Mononuclear cell (primary cell): Measurements from ENCODE around the gene LPO. TPM values are rescaled to one million over a fixed set of nuclear protein-coding genes. Genes with fewer than 3 reads are reported as not detected.

ENCODE experiments used
- H3K27me3 ChIP-seq: 2 replicates; pipeline ENCODE4 v1.6.0; 2011; ENCODE audit warnings: low read length, control low read depth; ENCODE audit not compliant: insufficient read depth
- H3K4me1 ChIP-seq: 2 replicates; pipeline ENCODE4 v1.5.1; 2011; ENCODE audit warnings: mild to moderate bottlenecking, low read length, control low read depth; ENCODE audit not compliant: insufficient read depth
- H3K4me3 ChIP-seq: 2 replicates; pipeline ENCODE4 v1.5.1; 2011; ENCODE audit warnings: mild to moderate bottlenecking, low read length, moderate library complexity
- H3K9me3 ChIP-seq: 2 replicates; pipeline ENCODE4 v1.5.1; 2011; ENCODE audit warnings: low read depth, mild to moderate bottlenecking, control low read depth, low read length
- total RNA-seq: library from RNA; depleted of rRNA; stranded (reverse); fragments of >200 nt; gene quantifications from one replicate; pipeline ENCODE4 v1.2.3, GENCODE V29; 2012

Gene LPO
- total RNA-seq, 1 donor = not detected

DNA sequence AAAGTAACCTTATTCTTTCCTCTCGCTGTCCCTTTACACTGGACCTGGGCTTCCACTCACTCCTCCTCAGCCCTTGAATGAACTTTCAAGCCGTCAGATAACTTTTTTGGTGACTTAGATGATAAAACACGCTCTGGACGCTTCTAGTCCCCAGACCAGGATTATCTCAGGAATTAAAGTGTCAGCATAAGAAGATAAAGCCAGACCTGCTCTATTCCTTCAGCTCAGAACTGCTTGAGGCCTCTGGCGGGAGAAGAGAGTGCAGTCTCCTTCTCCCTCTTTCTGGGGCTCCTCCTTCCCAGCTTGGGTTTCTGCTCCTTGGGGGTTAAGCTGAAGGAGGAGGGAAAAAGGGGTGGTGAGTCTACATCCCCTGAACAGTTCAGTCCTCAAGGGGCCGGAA, 6.6 kb downstream of the LPO start:
- Histone ChIP-seq H3K9me3 (no peaks in the 10 kb centered on the region), H3K4me1 (peaks cover 21% of the 10 kb centered on the region), H3K4me3 (no peak overlapping the region), H3K27me3 (peaks cover 20% of the 10 kb centered on the region)

DNA sequence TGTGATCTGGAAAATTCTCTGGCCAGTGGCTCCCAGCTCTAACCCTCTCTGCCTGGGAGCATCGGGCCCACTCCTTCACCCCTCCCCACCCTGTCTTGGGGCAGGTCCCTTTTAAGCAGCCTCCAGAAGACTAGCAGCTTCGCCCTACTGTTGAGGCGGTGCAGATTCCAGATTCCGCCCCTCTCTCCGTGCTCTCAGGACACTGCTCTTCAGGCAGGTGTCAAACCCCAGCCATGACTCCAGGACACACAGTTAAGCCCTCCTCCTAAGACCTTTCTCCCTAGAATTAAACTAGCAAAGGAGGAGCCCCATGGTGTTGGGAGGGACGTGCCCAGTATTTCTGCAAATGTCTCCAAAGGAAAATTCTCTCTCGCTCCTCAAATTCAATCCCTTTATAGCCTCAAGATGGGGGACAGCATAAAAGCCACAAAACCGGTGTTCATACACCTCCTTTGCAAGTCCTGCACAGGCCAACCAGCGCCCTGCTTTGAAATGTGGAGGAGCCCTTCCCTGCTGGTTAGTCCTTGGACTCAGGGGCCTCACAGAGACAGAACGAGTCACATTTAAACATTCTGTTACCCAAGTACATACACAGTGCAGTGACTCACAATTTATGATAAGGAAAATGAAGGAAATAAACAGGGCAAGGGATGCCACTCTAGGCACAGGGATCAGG, 7.2 kb downstream of the LPO start:
- Histone ChIP-seq H3K9me3 (no peaks in the 10 kb centered on the region), H3K4me3 (no peak overlapping the region), H3K27me3 (peaks cover 22% of the 10 kb centered on the region), H3K4me1 (peaks cover 23% of the 10 kb centered on the region)

DNA sequence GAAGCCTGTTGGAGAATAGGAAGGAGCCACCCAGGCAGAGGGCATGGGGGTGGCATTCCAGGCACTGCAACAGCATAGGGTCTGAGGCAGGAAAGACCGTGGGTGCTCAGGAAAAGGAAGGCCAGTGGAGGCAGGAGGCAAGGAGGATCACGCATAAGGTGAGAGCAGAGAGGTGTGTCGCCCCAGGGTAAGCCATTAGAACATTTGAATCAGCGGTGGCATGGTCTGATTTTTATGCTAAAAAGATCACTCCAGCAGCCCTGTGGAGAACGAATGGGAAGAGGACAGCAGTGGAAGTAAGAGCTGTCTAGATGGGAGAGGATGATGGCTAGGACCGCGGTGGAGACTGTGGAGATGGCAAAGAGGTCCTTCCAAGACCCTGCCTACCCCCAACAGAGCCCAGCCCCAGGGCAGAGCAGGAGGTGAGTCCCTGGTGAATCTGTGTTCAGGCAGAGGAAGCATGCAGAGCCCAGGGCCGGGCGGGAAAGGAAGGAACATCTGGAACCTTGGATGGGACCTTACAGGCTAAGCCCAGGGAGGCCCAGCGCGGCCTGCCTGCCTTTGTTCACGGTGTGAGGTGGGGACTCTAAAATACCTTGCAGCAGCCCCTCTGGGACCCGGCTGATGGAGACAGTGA, 7.8 kb downstream of the LPO start:
- Histone ChIP-seq H3K9me3 (no peaks in the 10 kb centered on the region), H3K4me1 (peaks cover 23% of the 10 kb centered on the region), H3K27me3 (peaks cover 22% of the 10 kb centered on the region), H3K4me3 (no peak overlapping the region)

DNA sequence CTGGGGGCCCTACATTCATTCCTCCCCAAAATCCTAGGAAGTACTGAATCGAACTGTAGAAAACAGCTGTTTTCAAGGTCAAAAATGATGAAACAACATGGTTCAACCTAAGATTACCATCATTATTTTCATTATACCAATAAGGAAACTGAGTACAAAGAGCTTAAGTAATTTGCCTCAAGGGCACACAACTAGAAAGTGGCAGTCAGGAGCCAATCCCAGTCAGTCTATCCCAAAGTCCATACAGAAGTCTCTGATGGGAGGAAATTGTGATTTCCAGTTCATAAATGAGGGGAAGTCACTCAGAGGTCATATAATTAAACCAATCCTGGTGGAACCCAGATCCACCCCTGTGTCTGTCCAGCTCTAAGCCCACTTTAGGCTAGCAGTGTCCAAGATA, 8.4 kb downstream of the LPO start:
- Histone ChIP-seq H3K4me3 (no peak overlapping the region), H3K27me3 (peaks cover 22% of the 10 kb centered on the region), H3K9me3 (no peaks in the 10 kb centered on the region)

DNA sequence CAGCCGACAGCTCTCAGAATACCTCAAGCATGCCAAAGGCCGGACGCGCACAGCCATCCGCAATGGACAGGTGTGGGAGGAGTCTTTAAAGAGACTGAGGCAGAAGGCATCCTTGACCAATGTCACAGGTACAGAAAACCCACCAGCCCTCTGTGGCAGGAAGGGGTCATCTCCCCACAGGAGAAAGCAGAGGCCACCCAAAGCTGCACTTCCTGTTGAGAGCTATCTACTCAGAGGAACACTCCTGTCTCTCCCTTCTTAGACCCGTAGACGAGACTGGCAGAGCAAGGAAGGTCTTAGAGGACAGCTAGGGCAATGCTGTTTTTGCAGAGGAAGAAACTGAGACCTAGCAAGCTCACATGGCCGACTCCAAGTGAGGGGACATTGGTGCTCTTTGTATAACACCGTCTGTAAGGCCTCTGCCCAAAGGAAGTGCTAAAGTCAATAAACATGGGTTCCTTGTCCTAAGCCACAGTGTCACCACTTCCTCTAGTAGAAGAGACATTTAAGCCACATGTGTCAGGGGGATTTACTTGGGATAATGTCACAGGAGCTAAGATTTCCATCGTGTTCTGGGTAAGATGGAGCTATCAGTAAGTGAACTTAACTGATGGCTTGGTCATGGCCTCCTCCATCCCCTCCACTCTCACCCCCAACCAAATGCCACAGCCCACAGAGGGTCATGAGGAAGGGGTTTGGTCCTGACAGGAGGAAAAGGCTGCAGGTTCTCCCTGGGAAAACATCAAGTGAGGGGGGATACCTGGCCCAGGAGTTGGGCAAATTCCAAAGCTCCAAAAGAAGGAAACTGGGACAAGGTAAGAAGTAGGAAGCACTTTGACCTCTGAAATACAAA, 9.4 kb downstream of the LPO start:
- H3K4me1 ChIP-seq = peaks cover 23% of the 10 kb centered on the region
- H3K27me3 ChIP-seq = peaks cover 17% of the 10 kb centered on the region
- H3K9me3 ChIP-seq = no peaks in the 10 kb centered on the region
- H3K4me3 ChIP-seq = no peak overlapping the region

More for the DNA sequence above, 8.4 kb downstream of the LPO start:
- peaks cover 23% of the 10 kb centered on the region for H3K4me1 ChIP-seq

DNA sequence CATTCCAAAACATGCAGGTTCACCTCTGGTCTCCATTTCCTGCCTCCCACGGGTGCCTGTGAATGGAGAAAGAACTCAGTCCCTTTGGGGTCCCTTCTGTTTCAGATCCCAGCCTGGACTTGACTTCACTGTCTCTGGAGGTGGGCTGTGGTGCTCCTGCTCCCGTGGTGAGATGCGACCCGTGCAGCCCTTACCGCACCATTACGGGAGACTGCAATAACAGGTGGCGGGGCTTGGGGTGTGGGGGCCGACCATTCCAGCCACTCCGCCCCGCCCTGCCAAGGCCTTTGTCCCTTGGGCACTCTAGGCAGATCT, 10.5 kb downstream of the LPO start:
- Histone ChIP-seq H3K27me3 (peaks cover 13% of the 10 kb centered on the region), H3K4me3 (no peak overlapping the region), H3K4me1 (peaks cover 23% of the 10 kb centered on the region), H3K9me3 (no peaks in the 10 kb centered on the region)

DNA sequence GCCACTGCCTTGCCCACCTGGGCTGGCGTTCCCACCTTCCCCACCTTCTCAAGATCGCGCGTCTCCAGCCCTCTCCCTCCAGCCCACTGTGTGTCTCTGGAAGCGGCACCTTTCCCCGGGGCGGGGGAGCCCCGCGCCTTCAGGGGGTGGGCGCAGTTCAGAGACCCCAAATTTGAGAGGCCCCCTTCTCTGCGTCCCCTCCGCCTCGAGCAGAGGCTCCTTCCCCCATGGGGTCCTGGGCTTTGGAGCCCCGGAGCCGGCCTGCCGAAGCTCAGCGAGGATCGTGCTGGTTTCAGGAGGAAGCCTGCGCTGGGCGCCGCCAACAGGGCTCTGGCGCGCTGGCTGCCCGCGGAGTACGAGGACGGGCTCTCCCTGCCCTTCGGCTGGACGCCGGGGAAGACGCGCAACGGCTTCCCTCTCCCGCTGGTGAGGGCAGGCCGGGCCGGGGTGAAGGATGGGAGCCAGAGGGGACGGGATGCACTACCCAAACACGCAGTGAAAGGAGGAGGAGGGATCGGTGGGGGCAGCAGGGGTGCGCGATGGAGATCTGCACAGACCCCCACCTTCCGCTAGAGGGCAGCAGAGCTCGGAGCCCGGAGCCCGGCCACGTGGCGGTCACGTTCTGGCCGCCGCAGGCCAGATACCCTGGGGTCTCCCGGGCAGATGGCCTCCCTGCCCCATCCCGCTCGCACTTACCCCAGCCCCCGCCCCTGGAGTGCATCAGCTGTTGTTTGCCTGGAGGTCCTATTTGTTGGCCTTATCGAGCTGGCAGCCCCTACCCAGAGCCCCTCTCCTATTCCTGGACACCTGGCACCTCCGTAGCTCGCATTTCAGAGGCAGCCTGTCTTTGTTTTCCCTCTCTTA, 11.1 kb downstream of the LPO start:
- Histone ChIP-seq H3K27me3 (peaks cover 13% of the 10 kb centered on the region), H3K4me3 (peak overlapping the region; percentile 28), H3K9me3 (no peaks in the 10 kb centered on the region), H3K4me1 (peaks cover 23% of the 10 kb centered on the region)

DNA sequence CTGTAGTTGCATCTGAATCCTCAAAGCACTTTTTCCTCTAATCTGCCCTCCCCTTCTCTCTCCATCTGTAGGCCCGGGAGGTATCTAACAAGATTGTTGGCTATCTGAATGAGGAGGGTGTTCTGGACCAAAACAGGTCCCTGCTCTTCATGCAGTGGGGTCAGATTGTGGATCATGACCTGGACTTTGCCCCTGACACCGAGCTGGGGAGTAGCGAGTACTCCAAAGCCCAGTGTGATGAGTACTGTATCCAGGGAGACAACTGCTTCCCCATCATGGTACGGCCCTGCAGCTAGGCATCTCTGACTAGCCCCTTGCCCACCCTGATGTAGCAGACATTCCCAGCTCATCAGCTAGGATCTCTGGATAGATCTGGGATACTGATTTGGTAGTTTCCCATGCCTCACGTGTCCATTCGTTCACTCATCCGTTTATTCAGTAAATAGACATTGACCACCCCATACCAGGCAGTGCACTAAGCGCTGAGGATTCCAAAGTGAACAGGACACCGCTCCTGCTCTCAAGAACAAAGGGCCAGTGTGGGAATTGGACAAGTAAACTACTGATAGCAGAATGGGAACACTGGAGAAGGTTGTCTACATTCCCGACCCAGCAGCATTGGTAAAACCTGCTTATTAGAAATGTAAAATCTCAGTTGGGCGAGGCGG, 12.1 kb downstream of the LPO start:
- H3K9me3 ChIP-seq = no peaks in the 10 kb centered on the region
- peaks cover 13% of the 10 kb centered on the region for H3K27me3 ChIP-seq
- H3K4me3 ChIP-seq = no peak overlapping the region
- peaks cover 23% of the 10 kb centered on the region for H3K4me1 ChIP-seq

DNA sequence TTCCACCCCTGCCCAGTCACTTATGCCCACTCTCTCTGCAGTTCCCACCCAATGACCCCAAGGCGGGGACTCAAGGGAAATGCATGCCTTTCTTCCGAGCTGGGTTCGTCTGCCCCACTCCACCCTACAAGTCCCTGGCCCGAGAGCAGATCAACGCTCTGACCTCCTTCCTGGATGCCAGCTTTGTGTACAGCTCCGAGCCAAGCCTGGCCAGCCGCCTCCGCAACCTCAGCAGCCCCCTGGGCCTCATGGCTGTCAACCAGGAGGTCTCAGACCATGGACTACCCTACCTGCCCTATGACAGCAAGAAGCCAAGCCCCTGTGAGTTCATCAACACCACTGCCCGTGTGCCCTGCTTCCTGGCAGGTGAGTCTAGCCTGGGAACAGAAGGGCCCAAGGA, 13.8 kb downstream of the LPO start:
- Histone ChIP-seq H3K9me3 (no peaks in the 10 kb centered on the region), H3K4me3 (no peak overlapping the region)

DNA sequence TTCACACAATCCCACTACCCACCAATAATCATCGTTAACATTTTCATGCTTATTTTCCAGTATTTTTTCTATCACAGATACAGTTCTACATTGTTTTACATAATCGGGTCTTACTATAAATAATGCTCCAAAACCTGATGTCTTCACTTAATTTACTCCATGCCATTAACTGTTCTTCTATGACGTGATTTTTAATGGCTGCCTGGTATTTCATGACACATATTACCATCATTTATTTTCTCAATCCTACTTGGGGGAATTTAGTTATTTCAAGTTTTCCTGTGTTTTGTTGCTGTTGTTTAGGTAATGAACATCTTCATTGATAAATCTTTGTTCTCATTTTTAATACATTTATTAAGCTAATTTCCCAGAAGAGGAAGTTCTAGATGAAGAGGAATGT, 14.7 kb downstream of the LPO start:
- Histone ChIP-seq H3K4me1 (peaks cover 15% of the 10 kb centered on the region), H3K27me3 (peaks cover 14% of the 10 kb centered on the region), H3K9me3 (no peaks in the 10 kb centered on the region), H3K4me3 (no peak overlapping the region)

More for the DNA sequence above, 13.8 kb downstream of the LPO start:
- peaks cover 23% of the 10 kb centered on the region for H3K4me1 ChIP-seq
- peaks cover 13% of the 10 kb centered on the region for H3K27me3 ChIP-seq

DNA sequence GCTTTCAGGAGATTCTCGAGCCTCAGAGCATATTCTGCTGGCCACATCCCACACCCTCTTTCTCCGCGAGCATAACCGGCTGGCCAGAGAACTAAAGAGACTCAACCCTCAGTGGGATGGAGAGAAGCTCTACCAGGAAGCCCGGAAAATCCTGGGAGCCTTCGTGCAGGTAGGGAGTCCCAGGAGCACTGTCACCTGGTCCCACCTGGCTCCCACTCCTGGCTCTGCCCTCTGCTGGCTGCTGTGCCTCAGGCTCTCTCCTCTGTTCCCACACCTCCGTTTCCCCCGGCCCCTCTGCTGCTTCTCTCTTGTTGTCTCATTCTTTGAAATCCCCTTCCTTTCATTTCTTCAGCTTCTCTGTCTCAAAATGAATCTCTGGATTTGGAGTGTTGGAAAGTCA, 16.4 kb downstream of the LPO start:
- H3K9me3 ChIP-seq = no peaks in the 10 kb centered on the region
- peaks cover 23% of the 10 kb centered on the region for H3K27me3 ChIP-seq
- H3K4me3 ChIP-seq = no peak overlapping the region
- H3K4me1 ChIP-seq = peaks cover 4% of the 10 kb centered on the region

DNA sequence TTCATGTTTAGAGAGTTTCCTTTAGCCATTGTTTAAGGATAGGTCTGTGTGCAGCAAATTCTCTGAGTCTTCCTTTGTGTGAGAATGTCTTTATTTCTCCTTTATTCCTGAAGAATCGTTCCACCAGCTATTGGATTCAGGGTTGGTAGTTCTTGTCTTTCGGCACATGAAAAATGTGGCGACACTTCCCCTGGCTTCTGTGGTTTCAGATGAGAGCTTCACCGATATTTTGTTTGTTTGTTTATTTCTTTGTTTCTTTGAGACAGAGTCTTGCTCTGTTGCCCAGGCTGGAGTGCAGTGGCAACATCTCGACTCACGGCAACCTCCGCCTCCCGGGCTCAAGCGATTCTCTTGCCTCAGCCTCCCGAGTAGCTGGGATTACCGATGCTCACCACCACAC, 23.8 kb downstream of the LPO start:
- H3K4me3 ChIP-seq = no peak overlapping the region
- peaks cover 59% of the 10 kb centered on the region for H3K27me3 ChIP-seq
- H3K4me1 ChIP-seq = no peaks in the 10 kb centered on the region

DNA sequence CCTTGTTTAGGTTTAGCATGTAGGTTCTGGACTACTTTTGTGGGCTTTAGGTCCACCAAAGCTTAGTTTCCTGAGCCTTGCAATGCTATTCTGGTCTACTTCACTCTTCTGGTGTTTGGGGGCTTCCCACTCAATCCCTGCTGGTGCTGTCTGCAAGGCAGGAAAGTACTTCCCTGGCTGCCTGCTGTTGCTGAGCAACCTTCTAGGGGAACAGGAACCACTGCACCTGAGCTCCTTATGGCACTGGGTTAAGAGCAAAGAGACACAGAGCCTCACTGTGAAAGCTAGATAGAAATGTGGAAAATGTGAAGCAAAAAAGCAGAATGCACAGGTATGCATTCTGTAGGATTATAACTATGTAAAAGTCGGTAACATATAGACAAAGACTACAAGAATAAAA, 25.4 kb downstream of the LPO start:
- H3K9me3 ChIP-seq = no peaks in the 10 kb centered on the region
- H3K4me1 ChIP-seq = no peaks in the 10 kb centered on the region
- peaks cover 50% of the 10 kb centered on the region for H3K27me3 ChIP-seq
- no peak overlapping the region for H3K4me3 ChIP-seq

More for the DNA sequence above, 23.8 kb downstream of the LPO start:
- no peaks in the 10 kb centered on the region for H3K9me3 ChIP-seq

DNA sequence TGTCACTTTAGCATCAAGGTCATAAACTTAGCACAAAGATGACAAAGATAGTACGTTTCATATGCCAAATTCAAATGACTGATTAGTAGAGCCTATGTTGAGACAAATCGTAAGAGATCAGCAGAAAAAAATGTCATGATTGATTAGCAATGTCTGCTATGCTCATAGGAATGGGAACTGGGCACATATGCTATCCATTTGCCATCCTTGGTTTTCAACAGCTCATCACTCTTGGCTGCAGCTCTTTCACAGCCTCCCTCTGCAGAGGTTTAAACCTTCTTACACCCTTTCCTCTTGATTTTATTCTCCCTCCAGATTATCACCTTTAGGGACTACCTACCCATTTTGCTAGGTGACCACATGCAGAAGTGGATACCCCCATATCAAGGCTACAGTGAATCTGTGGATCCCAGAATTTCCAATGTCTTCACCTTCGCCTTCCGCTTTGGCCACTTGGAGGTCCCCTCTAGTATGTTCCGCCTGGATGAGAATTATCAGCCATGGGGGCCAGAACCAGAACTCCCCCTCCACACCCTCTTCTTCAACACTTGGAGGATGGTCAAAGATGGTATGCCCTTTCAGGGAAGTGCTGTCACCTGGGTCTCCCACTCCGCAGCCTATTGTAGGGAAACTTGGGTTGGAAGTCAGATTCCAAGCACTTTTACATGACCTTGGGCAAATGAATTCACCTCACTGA, 26.2 kb downstream of the LPO start:
- Histone ChIP-seq H3K4me3 (no peak overlapping the region), H3K27me3 (peaks cover 43% of the 10 kb centered on the region), H3K9me3 (no peaks in the 10 kb centered on the region), H3K4me1 (no peaks in the 10 kb centered on the region)
